Ovary (tissue), 9 donors: ENCODE measurements around the gene PALLD. TPM values are rescaled to one million over a fixed set of nuclear protein-coding genes. Genes with fewer than 3 reads are reported as not detected.
A peak's percentile ranks its signal among the peaks of the same experiment; 100 is the strongest.

Source experiments
- DNase-seq, 5 donors: peaks; one replicate each; pipeline ENCODE4 v3.0.0-alpha.2; 2019 to 2020
- H3K27ac ChIP-seq, 2 donors: fragments of 200-600 bp; one replicate each; pipeline versions ENCODE4 v1.5.1 to v1.8.0; 2019 to 2022
- H3K27me3 ChIP-seq: fragments of 200-600 bp; one replicate; pipeline ENCODE4 v1.8.0; 2022
- H3K36me3 ChIP-seq: fragments of 200-600 bp; sonication (generic); one replicate; pipeline ENCODE4 v1.5.1; 2019
- H3K4me1 ChIP-seq: one replicate; pipeline ENCODE4 v1.8.1; 2013; ENCODE audit warnings: mild to moderate bottlenecking, moderate library complexity; ENCODE audit not compliant: insufficient read depth
- H3K4me3 ChIP-seq: fragments of 200-600 bp; sonication (generic); one replicate; pipeline ENCODE4 v1.5.1; 2017
- H3K9me3 ChIP-seq, 2 donors: fragments of 200-600 bp in 1 of 2; sonication (generic) in 1 of 2; one replicate each; pipeline versions ENCODE4 v1.5.1 to v1.8.1; 2013 to 2019; ENCODE audit warnings: mild to moderate bottlenecking in 1 of 2, moderate library complexity in 1 of 2
- EP300 ChIP-seq: sonication (generic); formaldehyde crosslinking; IDR thresholded peaks from one replicate; pipeline ENCODE4 v1.6.1; 2017; ENCODE audit warnings: antibody characterized with exemption
- POLR2A ChIP-seq: fragments of 450-650 bp; IDR thresholded peaks from one replicate; pipeline ENCODE4 v1.6.1; 2017; ENCODE audit warnings: antibody characterized with exemption, mild to moderate bottlenecking, moderate library complexity
- WGBS, 3 donors: extraction: QIAGEN DNeasy Blood & Tissue Kit in 1 of 3; methylation state at CpG; one replicate each; pipeline versions ENCODE4 v1.1.5 to v1.1.7; 2013 to 2017; 5-methylcytosine and 5-hydroxymethylcytosine counted together
- intact Hi-C, 4 donors: fragments of 100-400 bp; cut with DNase I; formaldehyde crosslinking; loops; one replicate each; pipeline versions ENCODE4 v1.11.0 to v1.15.1; 2022 to 2023
- polyA plus RNA-seq, 2 donors: library from polyadenylated mRNA; stranded (reverse); fragments of 200-250 nt in 1 of 2; fragments of 350-450 nt in 1 of 2; fragmentation: Illumina TruSeq in 1 of 2; extraction: RNeasy Lipid Tissue Mini Kit (QIAGEN cat#74804) in 1 of 2; gene quantifications; one replicate each; pipeline ENCODE4 v1.2.3, GENCODE V29; 2013 to 2014
- total RNA-seq, 7 donors: library from RNA; depleted of rRNA in 2 of 7; stranded (reverse); fragments of >200 nt in 2 of 7; fragmentation: NEBNext Ultra II Directional in 3 of 7; extraction: Animal tissue kit (Norgen Biotek cat#: 25700) in 3 of 7; gene quantifications; one replicate each; pipeline versions ENCODE4 v1.1.0 to v1.2.4, GENCODE V29; 2016 to 2023
- TF ChIP-seq, protein P1 (sequence below), 3 donors: fragments of 450-650 bp in 2 of 3; fragments of 200-600 bp in 1 of 3; IDR thresholded peaks; one replicate each; pipeline versions ENCODE4 v1.5.1 to v1.8.0; 2016 to 2022; ENCODE audit warnings: antibody characterized with exemption in 3 of 3, mild to moderate bottlenecking in 1 of 3
- donor health status: DM: no; HTN: no; CAD: no; lungs with moderate emphysema.
- donor health status: DM: no; HTN: no; CAD: no.
- donor health status: Bipolar disorder and iron deficiency.
- donor health status: DM: yes; HTN: yes; CAD: no.
- donor health status: DM: no; HTN: no; CAD: no.
- donor health status: DM: yes; HTN: yes; CAD: no.

The PALLD gene
- total and polyA plus RNA-seq, 9 donors = 96.8 to 605 (median 137) TPM

DNA sequence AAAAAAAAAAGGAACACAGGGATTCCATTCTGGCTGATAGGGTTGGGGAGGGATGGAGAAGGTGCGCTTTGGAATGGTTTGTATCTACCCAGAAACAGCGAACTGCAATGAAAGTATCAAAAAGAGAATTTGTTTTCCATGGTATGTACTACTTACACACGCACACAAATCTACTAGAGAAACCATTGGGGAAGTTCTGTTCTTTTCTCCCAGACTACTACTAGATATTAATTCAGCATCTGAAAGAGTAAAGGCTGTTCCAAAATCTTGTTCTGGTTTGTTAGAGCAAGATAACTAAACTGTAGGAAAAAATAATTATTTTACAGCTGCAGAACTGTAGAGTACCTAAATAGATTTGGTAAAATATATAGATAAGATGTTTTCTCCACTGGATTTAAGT is 394.8 kb downstream of the PALLD start:
- 88 to 92% (median 88%) methylated on average over 3 of the region's 3 CpGs for WGBS, 3 donors
- Histone ChIP-seq H3K27me3 (no peaks in the 10 kb centered on the region), H3K9me3 (no peaks in the 10 kb centered on the region), H3K27ac (no peak overlapping the region), H3K4me1 (no peaks in the 10 kb centered on the region), H3K4me3 (no peak overlapping the region), H3K36me3 (no peaks in the 10 kb centered on the region)
- TF ChIP-seq EP300 = no peak
- TF ChIP-seq, protein P1, sequence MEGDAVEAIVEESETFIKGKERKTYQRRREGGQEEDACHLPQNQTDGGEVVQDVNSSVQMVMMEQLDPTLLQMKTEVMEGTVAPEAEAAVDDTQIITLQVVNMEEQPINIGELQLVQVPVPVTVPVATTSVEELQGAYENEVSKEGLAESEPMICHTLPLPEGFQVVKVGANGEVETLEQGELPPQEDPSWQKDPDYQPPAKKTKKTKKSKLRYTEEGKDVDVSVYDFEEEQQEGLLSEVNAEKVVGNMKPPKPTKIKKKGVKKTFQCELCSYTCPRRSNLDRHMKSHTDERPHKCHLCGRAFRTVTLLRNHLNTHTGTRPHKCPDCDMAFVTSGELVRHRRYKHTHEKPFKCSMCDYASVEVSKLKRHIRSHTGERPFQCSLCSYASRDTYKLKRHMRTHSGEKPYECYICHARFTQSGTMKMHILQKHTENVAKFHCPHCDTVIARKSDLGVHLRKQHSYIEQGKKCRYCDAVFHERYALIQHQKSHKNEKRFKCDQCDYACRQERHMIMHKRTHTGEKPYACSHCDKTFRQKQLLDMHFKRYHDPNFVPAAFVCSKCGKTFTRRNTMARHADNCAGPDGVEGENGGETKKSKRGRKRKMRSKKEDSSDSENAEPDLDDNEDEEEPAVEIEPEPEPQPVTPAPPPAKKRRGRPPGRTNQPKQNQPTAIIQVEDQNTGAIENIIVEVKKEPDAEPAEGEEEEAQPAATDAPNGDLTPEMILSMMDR (IDR thresholded peaks at IDR 0.05) = no peak
- no peak for TF ChIP-seq POLR2A
- intact Hi-C loops = no loop called here
- no peak for DNase-seq

DNA sequence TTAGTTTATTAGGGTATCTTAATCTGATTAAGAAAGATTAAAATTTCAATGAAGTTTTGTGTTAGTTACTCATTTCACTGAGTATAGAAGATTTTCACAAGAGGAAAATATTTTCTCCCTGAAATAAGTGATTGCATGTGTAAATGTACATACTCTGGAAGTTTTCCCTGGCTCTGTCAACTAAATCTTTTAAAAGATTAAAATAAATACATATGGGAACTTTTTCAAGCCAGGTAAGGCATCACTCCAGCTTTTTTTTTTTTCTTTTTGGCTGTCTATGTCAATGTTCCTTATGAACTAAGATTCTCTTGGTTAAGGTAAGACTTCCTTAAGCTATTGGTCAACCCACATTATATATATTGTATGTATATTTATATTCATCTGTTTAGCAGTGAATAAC is 395.6 kb downstream of the PALLD start:
- DNase-seq = no peak
- Histone ChIP-seq H3K9me3 (no peaks in the 10 kb centered on the region), H3K36me3 (no peaks in the 10 kb centered on the region), H3K27ac (no peak overlapping the region), H3K4me1 (no peaks in the 10 kb centered on the region), H3K4me3 (no peak overlapping the region), H3K27me3 (no peaks in the 10 kb centered on the region)
- intact Hi-C loops = no loop called here
- TF ChIP-seq EP300 = no peak
- no peak for TF ChIP-seq POLR2A
- TF ChIP-seq, protein P1 (IDR thresholded peaks at IDR 0.05) = no peak

DNA sequence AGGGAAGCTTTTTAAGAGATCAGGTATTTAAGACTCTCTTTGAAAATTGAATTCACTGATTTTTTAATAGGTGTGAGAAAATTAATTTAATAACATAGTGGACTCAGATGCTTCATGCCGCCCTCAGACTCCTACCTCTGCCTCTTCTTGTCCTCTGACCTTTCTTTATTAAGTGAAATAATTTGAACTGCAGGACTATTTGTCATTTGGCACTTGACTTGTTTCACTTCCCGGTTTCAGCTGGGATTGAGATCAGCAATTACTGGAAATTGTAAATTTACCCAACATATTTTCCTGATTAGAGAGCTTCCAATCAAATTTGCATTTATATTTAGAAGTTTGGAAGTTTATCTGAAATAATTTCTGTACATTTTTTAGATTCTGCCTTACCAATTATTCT is 396.4 kb downstream of the PALLD start:
- intact Hi-C loops = no loop called here
- TF ChIP-seq EP300 (no peak), POLR2A (no peak)
- TF ChIP-seq, protein P1 (IDR thresholded peaks at IDR 0.05) = no peak
- H3K4me3 ChIP-seq = no peak overlapping the region
- no peak for DNase-seq
- no peaks in the 10 kb centered on the region for H3K9me3 ChIP-seq
- H3K27me3 ChIP-seq = no peaks in the 10 kb centered on the region
- H3K4me1 ChIP-seq = no peaks in the 10 kb centered on the region
- 65 to 84% (median 76%) methylated on average over 2 of the region's 2 CpGs for WGBS, 3 donors
- no peaks in the 10 kb centered on the region for H3K36me3 ChIP-seq
- H3K27ac ChIP-seq = no peak overlapping the region

DNA sequence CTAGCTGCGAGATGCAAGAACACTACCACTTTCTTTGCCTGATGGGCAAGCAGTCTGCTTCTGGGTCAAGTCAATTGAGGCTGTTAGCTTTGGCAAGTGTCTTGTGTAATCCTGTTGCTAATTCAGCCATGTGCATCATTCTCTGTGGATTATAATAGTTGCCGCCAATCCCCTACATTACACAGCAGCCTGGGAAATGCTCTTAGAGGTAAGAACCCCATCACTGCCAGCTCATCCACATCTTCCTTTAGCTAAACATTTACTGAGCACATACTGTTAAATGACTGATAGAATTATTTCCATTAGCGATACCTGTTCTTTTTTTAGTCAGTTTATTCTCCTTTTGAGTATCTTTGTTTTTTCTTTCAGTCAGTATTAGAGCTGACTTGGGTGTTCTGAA is 397.0 kb downstream of the PALLD start:
- Histone ChIP-seq H3K36me3 (peaks cover under 1% of the 10 kb centered on the region), H3K4me3 (no peak overlapping the region), H3K27ac (no peak overlapping the region), H3K27me3 (no peaks in the 10 kb centered on the region), H3K9me3 (no peaks in the 10 kb centered on the region), H3K4me1 (no peaks in the 10 kb centered on the region)
- intact Hi-C loops = no loop called here
- WGBS, 3 donors = 92 to 96% (median 95%) methylated on average over 3 of the region's 3 CpGs
- TF ChIP-seq, protein P1 (IDR thresholded peaks at IDR 0.05) = no peak
- TF ChIP-seq POLR2A = no peak
- TF ChIP-seq EP300 = no peak
- no peak for DNase-seq

DNA sequence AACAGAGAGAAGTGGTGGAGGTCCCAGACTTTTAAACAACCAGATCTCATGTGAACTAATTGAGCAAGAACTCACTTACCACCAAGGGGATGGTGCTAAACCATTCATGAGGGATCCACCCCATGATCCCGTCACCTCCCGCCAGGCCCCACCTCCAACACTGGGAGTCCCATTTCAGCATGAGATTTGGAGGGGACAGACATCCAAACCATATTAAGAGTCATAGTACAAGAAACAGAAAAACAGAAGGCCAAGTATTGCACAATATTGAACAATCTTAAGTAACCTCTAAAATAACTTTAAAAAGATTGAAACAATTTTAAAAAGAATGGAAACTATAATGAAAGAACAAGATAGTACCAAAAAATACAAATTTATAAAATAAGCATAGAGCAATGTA is 403.2 kb downstream of the PALLD start:
- TF ChIP-seq, protein P1 (IDR thresholded peaks at IDR 0.05) = no peak
- TF ChIP-seq POLR2A (no peak), EP300 (no peak)
- Histone ChIP-seq H3K27me3 (no peaks in the 10 kb centered on the region), H3K27ac (no peak overlapping the region), H3K4me3 (no peak overlapping the region), H3K36me3 (peaks cover 2% of the 10 kb centered on the region), H3K9me3 (no peaks in the 10 kb centered on the region), H3K4me1 (peaks cover 3% of the 10 kb centered on the region)
- intact Hi-C loops = no loop called here
- DNase-seq = peak in 2 of 5 donors; percentile 41 to 59
- 85 to 93% (median 91%) methylated on average over 2 of the region's 2 CpGs for WGBS, 3 donors
